Adrenal gland (tissue), 5 donors: ENCODE data around the gene SCGB1D2.

Experiments used
- POLR2A ChIP-seq, 2 donors: fragments of 450-650 bp; IDR thresholded peaks; one replicate each; pipeline ENCODE4 v1.6.1; 2017; ENCODE audit warnings: antibody characterized with exemption in 2 of 2, mild to moderate bottlenecking in 2 of 2, moderate library complexity in 1 of 2
- TF ChIP-seq, protein P1 (sequence below), 6 experiments: fragments of 450-650 bp in 4 of 6; fragments of 200-600 bp in 2 of 6; sonication (generic) in 1 of 6; IDR thresholded peaks; 1 replicate in 5 of 6; 2 replicates in 1 of 6; pipeline versions ENCODE4 v1.5.1 to v1.8.0; 2016 to 2021; ENCODE audit warnings: antibody characterized with exemption in 6 of 6, mild to moderate bottlenecking in 2 of 6, moderate library complexity in 1 of 6
- donor health status: DM: no; HTN: no; CAD: no.

DNA sequence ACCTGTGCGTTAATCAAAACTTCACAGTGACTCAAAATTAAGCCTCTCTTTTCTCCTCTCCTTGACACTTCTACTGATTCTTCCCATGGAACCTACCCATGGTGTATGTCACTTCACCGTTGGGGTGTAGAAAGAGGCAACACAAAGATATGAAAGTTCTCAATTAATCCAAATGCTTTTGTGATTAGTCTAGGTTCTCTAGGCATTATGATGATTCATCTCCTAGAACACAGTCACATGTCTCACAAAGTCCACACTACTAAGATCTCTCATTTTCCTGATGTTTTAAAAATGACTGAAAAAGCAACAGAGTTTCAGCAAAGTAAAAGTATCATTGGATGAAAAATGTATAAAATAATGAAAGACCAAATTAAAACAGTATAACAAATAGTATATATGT is 14.2 kb downstream of the SCGB1D2 start:
- TF ChIP-seq, protein P1, sequence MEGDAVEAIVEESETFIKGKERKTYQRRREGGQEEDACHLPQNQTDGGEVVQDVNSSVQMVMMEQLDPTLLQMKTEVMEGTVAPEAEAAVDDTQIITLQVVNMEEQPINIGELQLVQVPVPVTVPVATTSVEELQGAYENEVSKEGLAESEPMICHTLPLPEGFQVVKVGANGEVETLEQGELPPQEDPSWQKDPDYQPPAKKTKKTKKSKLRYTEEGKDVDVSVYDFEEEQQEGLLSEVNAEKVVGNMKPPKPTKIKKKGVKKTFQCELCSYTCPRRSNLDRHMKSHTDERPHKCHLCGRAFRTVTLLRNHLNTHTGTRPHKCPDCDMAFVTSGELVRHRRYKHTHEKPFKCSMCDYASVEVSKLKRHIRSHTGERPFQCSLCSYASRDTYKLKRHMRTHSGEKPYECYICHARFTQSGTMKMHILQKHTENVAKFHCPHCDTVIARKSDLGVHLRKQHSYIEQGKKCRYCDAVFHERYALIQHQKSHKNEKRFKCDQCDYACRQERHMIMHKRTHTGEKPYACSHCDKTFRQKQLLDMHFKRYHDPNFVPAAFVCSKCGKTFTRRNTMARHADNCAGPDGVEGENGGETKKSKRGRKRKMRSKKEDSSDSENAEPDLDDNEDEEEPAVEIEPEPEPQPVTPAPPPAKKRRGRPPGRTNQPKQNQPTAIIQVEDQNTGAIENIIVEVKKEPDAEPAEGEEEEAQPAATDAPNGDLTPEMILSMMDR (IDR thresholded peaks at IDR 0.05) = no peak
- no peak for TF ChIP-seq POLR2A (IDR thresholded peaks at IDR 0.05)
